Left ventricle myocardium inferior (tissue), 1 donor: ENCODE data around the gene ZCWPW2. TPM values are rescaled to one million over a fixed set of nuclear protein-coding genes. Genes with fewer than 3 reads are reported as not detected.

ENCODE experiments used
- DNase-seq: peaks from one replicate; pipeline ENCODE4 v3.0.0-alpha.2; 2020
- H3K27ac ChIP-seq: fragments of 200-600 bp; replicated peaks from 2 replicates; pipeline ENCODE4 v1.8.0; 2021
- H3K27me3 ChIP-seq: fragments of 200-600 bp; 2 replicates; pipeline ENCODE4 v1.8.0; 2021; ENCODE audit warnings: low read depth
- H3K36me3 ChIP-seq: fragments of 200-600 bp; 2 replicates; pipeline ENCODE4 v1.8.0; 2021
- H3K4me1 ChIP-seq: fragments of 200-600 bp; 2 replicates; pipeline ENCODE4 v1.8.0; 2021
- H3K4me3 ChIP-seq: fragments of 200-600 bp; 2 replicates; pipeline ENCODE4 v1.8.0; 2021; ENCODE audit warnings: mild to moderate bottlenecking, moderate library complexity
- H3K9me3 ChIP-seq: fragments of 200-600 bp; replicated peaks from 2 replicates; pipeline ENCODE4 v1.8.0; 2021
- intact Hi-C: fragments of 100-400 bp; cut with micrococcal nuclease; formaldehyde crosslinking; loops from one replicate; pipeline ENCODE4 v1.11.0; 2022
- long read RNA-seq: library from polyadenylated mRNA; unstranded; transcript quantifications from one replicate; pipeline ENCODE4 v2.0.0, GENCODE V29; 2021
- total RNA-seq: library from RNA; stranded (reverse); fragmentation: NEBNext Ultra II Directional; extraction: Animal tissue kit (Norgen Biotek cat#: 25700); gene quantifications from one replicate; pipeline ENCODE4 v1.2.1, GENCODE V29; 2021
- TF ChIP-seq, protein P1 (sequence below): fragments of 200-600 bp; IDR thresholded peaks from 2 replicates; pipeline ENCODE4 v1.8.0; 2021; ENCODE audit warnings: antibody characterized with exemption, mild to moderate bottlenecking, borderline replicate concordance
- donor health status: DM: no; HTN: yes; CAD: no; lungs with severe emphysema.

The ZCWPW2 gene, protein sequence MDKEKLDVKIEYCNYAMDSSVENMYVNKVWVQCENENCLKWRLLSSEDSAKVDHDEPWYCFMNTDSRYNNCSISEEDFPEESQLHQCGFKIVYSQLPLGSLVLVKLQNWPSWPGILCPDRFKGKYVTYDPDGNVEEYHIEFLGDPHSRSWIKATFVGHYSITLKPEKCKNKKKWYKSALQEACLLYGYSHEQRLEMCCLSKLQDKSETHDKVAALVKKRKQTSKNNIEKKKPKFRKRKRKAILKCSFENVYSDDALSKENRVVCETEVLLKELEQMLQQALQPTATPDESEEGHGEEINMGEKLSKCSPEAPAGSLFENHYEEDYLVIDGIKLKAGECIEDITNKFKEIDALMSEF
- 2.2 TPM for total RNA-seq
- long read RNA-seq, partial matches to known transcripts, result 1 of 12 reads
- long read RNA-seq, other reads (novel, unspliced or antisense), result 11 of 12 reads

DNA sequence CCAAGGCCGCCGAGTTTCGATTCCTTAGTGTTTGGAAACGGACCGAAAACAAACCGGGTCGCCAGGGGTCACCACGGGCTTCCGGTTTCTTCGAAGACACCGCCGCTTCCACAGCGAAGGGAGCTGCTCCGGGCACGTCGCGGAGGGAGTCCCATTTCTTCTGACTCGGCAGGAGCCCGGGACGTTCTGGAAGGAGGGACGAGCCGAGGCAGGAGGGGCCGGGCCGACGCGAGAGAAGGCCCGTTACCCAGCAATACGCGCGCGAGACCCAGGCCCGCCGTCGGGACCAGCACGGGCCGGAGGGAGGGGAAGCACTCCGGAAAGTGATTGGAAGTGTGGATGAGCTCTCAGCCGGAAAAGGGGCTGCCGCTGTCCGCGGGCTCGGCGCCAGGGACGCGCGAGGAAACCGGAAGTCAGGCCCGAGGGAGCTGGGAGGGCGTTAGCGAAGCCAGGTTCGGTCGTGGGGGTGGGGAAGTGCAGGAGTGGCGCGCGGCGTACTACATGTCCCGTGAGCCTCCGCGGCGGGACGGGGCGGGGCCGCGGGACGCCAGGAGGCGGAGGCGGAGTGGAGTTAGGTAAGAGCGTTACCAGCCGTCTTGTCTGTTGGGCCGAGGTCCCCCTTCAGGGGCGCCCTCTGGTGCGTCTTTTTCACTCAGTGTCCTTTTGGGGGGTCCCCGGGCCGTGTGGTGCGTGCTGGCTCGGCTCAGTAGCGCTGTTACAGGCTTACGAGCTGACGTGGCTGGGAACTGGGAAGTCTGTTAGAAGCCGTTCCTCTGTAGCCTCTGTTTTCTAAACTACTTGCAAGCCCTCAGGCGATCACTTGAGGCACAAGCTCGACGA, at the start of gene ZCWPW2, which contains the start of gene AZI2:
Gene ZCWPW2 (plus strand): TSS at position 93 of the 840 bp plus-strand sequence. CDS start 64,348 bp downstream, outside the sequence.
Gene AZI2 (minus strand): TSS at position 196 of the 840 bp plus-strand sequence. CDS start 8,207 bp downstream, outside the sequence.
- Histone ChIP-seq H3K9me3 (peaks cover 28% of the 10 kb centered on the region), H3K27me3 (no peaks in the 10 kb centered on the region), H3K4me3 (peak within 1 kb of the TSS; percentile 83), H3K4me1 (peaks cover 77% of the 10 kb centered on the region), H3K36me3 (peaks cover 18% of the 10 kb centered on the region), H3K27ac (peak within 1 kb of the TSS; percentile 99)
- intact Hi-C loops, result no loop called here
- TF ChIP-seq, protein P1, sequence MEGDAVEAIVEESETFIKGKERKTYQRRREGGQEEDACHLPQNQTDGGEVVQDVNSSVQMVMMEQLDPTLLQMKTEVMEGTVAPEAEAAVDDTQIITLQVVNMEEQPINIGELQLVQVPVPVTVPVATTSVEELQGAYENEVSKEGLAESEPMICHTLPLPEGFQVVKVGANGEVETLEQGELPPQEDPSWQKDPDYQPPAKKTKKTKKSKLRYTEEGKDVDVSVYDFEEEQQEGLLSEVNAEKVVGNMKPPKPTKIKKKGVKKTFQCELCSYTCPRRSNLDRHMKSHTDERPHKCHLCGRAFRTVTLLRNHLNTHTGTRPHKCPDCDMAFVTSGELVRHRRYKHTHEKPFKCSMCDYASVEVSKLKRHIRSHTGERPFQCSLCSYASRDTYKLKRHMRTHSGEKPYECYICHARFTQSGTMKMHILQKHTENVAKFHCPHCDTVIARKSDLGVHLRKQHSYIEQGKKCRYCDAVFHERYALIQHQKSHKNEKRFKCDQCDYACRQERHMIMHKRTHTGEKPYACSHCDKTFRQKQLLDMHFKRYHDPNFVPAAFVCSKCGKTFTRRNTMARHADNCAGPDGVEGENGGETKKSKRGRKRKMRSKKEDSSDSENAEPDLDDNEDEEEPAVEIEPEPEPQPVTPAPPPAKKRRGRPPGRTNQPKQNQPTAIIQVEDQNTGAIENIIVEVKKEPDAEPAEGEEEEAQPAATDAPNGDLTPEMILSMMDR, result peak; percentile 14
- DNase-seq, result peak; percentile 97

DNA sequence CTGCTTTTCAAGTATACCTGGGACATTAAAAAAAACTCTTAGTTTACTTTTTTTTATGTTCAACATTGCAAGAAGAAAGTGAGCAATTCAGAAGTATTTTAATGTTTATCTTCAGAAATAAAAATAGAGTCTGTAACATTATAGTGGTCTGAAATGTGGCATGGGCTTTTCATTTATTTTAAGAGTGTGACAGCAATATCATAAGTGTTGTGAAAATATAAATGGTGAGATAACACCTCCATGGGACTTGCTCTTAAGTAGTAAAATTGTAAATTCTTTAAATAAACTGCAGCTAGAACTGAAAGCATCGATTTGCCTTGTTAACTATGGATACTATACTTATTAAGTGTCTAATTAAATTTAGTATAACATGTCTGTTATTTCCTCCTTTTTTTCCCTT, 48.8 kb upstream of the ZCWPW2 start:
- no peak for DNase-seq
- H3K4me3 ChIP-seq, result no peak overlapping the region
- TF ChIP-seq, protein P1, result no peak
- no peaks in the 10 kb centered on the region for H3K27me3 ChIP-seq
- intact Hi-C loops, result no loop called here
- H3K27ac ChIP-seq, result no peak overlapping the region
- H3K9me3 ChIP-seq, result no peaks in the 10 kb centered on the region
- H3K4me1 ChIP-seq, result peaks cover 10% of the 10 kb centered on the region
- H3K36me3 ChIP-seq, result peaks cover 4% of the 10 kb centered on the region

DNA sequence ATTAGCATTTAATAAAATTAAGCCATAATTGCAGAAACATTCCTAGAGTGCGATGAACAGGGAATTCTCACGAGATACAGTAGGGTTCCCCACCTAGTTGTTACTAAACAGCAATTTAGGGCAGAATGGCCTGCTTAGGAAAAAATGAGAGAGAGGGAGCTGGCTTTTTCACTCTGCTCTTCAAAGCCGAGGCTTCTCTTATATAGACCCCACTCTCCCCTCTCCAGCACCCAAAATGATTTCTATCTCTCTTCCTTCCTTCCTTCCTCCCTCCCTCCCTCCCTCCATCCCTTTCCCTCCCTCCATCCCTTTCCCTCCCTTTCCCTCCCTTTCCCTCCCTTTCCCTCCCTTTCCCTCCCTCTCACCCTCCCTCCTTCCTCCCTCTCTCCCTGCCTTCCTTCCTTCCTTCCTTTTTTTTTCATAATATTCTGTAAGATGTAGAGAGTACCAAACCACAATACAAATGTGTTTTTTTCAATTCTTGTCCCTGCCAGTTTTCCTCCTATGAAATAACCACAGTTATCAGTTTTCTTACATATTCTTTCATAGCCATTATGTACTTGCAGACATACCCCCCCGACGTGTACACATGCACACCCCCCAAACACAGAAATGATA, 48.1 kb upstream of the ZCWPW2 start:
- Histone ChIP-seq H3K4me3 (no peak overlapping the region), H3K27ac (no peak overlapping the region), H3K36me3 (peaks cover 4% of the 10 kb centered on the region), H3K27me3 (no peaks in the 10 kb centered on the region), H3K4me1 (peaks cover 8% of the 10 kb centered on the region), H3K9me3 (no peaks in the 10 kb centered on the region)
- no peak for DNase-seq
- intact Hi-C loops, result no loop called here
- TF ChIP-seq, protein P1, result no peak

DNA sequence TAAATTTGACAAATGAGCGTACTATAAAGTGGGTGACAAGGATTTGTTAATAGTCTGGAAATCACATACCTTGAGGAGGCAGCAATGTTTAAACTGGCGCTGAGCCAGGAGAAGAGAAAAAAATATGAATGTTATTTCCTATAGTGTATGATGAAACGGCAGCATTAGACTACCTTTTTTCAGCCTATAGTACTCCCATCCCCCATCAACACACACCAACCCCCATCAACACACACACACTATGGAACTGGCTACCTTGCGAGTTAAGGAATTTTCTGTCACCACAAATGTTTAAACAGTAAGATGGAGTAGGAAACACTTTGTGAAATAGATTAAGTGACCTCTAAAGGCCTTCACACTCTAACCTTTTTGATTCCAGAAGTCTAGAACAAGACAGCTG, 46.8 kb upstream of the ZCWPW2 start:
- Histone ChIP-seq H3K9me3 (no peaks in the 10 kb centered on the region), H3K4me3 (no peak overlapping the region), H3K27me3 (no peaks in the 10 kb centered on the region), H3K4me1 (no peaks in the 10 kb centered on the region), H3K27ac (no peak overlapping the region), H3K36me3 (peaks cover 4% of the 10 kb centered on the region)
- DNase-seq, result no peak
- TF ChIP-seq, protein P1, result no peak
- intact Hi-C loops, result no loop called here

DNA sequence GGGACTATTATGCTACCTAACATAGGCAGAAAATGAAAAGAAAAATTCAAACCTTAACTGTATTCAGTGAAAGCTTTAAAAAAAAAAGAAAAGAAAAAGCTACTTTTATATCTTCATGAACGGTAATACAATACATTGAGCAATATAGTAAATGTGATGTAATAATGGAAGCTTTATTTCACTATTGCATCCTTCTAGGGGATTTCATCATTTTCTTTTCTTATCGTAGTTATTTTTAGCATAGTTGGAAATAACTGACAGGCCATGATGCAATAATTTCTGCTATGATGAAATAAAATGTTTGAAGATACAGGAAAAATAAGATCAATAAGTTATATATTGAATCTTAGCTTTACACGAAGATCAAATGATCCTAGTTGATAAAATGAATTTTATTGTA, 40.3 kb upstream of the ZCWPW2 start:
- Histone ChIP-seq H3K36me3 (no peaks in the 10 kb centered on the region), H3K27ac (no peak overlapping the region), H3K27me3 (no peaks in the 10 kb centered on the region), H3K9me3 (no peaks in the 10 kb centered on the region), H3K4me1 (no peaks in the 10 kb centered on the region), H3K4me3 (no peak overlapping the region)
- TF ChIP-seq, protein P1, result no peak
- intact Hi-C loops, result no loop called here
- DNase-seq, result no peak
